ENCODE results near the gene ITGA11.

Gene ITGA11

DNA sequence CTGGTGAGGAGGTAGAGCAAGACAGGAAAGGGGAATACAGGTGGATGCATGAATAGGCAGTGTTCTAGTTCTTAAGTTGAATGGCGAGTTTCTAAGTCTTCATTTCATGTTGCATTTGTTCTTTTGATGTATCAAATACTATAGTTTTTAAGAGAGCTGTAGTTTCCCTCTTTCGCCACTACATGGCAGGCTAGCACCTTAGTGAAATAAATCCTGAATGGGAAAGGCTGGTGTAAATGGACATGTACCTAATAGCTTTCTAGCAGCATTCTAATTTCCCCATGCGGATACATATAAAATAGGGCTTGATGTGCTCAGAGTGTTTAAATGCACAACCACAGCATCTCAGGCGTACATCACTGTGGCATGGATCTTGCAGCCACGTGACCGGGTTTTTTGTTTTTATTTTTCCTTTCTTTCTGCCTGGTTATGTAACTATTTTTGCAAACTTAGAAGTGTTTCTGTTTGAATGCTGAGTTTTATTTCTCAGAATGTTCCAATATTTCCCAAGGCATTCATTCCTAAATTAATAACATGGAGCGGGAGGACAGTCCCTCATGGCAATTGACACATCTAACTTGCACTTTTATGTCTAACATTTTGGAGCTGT, 178.9 kb downstream of the ITGA11 start:
- FAIRE-seq (peak; percentile 81), DNase-seq (ENCODE audit: insufficient read length) (peak; percentile 29)
- no peak for TF ChIP-seq POLR2A (IDR thresholded peaks at IDR 0.05; ENCODE audit: low read depth, low read length)

DNA sequence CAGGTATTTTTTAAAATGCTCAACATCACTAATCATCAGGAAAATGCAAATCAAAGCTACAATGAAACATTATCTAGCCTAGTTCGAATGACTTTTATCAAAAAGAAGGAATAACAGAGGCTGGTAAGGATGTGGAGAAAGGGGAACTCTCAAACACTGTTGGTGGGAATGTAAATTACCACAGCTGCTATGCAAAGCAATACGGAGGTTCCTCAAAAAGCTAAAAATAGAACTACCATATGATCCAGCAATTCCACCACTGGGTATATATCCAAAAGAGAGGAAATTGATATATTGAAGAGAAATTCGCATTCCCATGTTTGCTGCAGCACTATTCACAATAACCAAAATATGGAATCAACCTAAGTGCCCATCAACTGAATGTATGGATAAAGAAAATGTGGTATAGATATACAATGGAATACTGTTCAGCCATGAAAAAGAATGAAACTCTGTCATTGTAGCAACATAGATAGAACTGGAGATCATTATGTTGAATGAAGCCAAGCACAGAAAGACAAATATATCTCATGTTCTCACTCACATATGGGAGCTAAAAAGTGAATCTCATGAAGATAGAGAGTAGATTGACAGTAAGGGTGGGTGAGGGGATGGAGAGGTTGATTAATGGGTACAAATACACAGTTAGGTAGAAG, 182.8 kb downstream of the ITGA11 start:
- no peak for TF ChIP-seq POLR2AphosphoS5 (IDR thresholded peaks at IDR 0.05; ENCODE audit: low read depth, low read length)
- no peak for TF ChIP-seq POLR2A (IDR thresholded peaks at IDR 0.05; ENCODE audit: low read depth, low read length)
- no peak for TF ChIP-seq TAF1 (IDR thresholded peaks at IDR 0.05; ENCODE audit: borderline replicate concordance, low read depth, low read length)
- DNase-seq (ENCODE audit: insufficient read length): no peak
- FAIRE-seq: no peak

All from GM12892 (cell line).